Daoy (cell line): Measurements from ENCODE around the gene MOB3A. TPM values are rescaled to one million over a fixed set of nuclear protein-coding genes. Genes with fewer than 3 reads are reported as not detected.

ENCODE experiments used
- DNase-seq: peaks from one replicate; pipeline ENCODE4 v3.0.0-alpha.2; 2015; ENCODE audit warnings: low read depth
- total RNA-seq: library from RNA; depleted of rRNA; stranded (reverse); fragments of >200 nt; shearing (Covaris generic); gene quantifications from 2 replicates; pipeline ENCODE4 v1.2.3, GENCODE V29; 2014

The MOB3A gene
- total RNA-seq, 1 experiment from 2014 or later = 11.1 TPM

DNA sequence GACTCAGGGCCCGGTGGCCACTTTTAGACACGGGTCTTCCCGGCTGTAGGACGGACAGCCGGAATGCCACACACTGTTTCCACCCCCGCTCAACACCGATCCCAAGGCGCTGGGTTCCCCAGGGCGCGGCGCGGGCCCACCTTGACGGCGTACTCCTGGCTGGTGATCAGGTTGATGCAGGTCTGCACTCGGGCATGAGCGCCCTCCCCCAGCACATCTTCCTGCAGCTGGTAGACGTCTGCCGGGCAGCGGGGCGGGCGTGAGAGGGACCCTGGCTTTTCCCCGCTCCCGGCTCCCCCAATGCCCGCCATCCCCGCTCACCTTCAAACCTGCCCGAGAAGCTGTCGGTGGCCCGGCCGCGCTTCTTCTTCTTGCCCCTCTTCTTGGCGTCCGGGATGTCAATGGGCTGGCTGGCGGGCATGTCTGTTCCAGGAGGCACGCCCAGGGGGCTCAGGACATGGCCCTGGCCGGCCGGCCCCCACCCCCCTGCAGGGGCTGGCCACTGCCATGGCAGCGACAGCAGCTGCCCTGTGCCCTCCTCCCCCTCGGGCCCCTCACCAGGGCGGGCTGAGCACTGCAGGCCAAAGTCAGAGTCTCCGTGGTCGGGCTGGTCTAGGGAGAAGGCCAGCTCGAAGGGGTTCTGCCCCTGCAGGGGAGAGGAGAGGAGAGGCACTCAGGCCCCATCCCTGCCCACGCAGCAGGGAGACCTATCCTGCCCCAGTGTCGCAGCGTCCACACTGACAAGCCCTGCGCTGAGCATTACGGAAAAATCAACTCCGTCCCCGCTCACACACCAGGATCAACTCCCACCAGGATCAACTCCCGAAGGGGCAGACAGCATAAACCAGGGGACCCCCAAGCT lies 49.8 kb downstream of the MOB3A start:
- no peak for DNase-seq

DNA sequence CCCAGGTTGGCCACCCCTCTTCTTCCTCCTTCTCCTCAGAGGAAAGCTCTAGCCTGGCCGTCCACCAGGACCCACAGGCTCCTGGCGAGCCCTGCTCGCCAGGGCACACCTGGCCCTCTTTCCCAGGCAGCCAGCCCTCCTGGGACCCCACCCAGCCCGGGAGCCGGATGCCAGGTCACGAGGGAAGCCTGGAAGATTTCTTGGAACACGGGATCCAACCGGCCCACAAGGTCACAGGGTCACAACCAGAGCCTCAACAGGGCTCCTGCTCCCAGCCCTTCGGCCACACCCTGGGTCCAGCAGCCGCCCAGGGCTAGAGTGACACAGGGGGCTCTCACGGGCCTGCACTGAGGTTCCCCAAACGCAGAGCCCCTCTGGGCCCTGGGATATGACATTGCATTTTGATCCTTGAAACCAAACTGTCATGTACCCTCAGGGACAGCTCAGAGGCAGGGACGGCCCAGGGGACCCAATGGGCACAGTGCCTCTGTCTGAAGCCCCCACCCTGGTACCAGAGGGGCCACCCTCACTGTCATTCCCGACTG lies 50.6 kb downstream of the MOB3A start:
- DNase-seq = no peak

DNA sequence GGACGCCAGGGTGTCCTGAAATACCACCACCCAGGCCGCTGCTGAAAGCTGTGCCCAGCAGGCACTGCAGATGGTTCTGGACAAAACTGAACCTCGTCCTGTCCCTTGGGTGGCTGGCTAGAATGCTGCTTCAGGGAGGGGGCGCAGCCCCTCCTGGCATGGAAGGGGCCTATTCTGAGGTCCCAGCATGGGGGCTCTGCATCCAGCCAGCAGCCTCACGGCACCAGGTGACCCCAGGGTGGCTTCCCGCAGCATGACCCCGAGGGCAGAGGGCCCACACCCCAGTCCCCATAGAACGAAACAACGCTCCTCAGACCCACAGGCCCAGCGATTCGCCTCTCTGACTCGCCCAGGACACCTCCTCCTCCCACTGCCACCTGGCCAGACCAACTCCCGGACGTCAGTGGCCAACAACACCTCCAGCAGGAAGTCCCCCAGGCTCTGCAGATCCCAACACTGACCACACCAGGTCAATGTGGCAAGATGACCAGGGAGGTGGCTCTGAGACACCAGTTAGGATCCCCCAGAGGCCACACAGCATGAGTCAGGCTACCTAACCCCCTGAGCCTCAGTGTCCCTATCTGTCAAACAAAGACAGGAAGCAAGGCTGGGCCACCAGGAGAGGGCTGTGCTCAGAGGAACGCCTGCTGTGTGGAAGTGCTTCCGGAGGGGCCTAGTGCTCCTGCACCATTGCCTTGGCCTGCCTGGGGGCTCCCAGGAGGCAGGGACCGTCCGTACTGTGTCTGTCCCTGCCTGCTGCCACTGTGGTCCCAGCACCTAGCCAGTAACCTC lies 51.2 kb downstream of the MOB3A start:
- DNase-seq = no peak

DNA sequence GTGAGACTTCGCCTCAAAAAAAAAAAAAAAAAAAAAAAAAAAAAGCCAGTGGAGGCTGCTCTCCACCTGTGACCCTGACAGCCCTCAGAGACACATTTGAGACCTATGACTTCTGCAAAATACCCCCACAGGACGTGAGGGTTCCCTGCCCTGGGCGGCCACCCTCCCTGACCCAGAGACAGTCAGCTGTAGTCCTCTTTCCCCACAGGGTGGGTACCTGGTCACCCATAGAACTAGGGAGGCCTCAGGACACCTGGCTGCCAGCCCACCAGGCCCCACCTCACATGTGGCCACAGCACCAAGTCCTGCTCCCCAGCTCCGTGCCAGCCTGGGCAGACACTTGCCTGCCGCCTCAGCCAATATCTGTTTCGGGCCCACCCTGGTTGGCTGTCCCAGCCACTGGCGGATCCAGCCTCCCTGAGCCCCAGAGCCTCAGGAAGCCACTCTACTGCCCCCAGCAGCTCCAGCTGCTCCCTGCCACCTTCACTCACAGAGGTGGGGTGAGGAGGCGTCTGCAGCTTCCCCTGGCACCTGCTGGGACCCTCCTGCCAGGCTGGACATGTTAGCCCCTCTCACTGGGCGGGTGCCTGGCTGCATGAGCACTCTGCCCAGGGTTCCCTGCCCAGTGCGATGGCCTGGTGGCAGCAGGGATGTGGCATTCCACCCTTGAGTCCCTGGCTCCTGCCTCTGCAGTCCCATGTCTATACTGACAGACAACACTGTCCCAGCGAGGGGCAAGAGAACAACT lies 52.0 kb downstream of the MOB3A start:
- DNase-seq = no peak

DNA sequence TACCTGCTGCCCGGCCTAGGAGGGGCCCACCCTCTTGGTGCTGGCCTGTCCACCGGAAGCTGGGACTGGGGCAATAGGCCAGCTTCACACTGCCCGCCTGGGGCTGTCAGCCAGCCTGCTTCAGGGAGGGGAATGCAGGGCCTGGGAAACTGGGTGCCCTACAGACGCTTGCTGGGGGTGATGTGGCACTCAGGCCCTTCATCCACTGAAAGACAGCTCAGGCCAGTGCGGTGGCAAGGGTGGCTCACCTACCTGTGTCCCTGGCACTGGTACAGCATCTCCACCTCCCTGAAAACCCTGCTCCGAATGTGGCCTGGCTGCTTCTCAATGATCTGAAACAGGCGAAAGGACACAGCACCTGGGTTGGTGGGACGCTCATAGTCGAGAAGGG lies 52.9 kb downstream of the MOB3A start:
- no peak for DNase-seq

DNA sequence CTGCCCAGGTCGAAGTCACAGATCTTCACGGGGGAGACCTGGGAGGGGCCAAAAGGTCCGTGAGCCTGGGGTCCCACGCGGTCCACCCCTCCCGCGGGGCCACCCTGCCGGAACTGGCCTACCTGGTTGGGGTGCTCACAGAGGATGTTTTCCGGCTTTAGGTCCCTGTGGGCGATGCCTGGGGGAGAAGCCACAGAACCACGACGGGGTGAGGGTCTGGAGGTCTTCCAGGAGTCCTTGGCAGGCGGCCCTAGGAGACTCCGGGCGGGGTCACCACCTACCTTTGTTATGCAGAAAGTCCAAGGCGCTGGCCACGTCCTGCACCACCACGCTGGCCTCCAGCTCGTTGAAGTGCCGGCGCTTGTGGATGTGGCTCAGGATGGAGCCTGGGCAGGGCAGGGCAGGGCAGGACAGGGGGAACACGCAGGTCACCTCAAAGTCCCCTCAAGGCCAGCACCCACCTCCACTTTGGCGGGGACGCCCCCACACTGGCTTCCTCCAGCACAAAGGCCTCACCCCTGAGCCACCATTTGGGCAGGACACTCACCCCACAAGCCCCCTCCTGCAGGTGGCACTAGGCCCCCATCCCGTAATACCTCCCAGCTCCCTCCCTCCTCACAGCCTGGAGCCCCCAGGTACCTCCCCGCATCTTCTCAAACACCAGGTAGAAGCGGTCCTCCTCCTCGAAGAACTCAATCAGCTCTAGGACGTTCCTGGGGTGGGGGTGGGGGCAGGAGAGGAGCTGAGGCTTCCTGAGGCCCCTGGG lies 53.5 kb downstream of the MOB3A start:
- DNase-seq = no peak

DNA sequence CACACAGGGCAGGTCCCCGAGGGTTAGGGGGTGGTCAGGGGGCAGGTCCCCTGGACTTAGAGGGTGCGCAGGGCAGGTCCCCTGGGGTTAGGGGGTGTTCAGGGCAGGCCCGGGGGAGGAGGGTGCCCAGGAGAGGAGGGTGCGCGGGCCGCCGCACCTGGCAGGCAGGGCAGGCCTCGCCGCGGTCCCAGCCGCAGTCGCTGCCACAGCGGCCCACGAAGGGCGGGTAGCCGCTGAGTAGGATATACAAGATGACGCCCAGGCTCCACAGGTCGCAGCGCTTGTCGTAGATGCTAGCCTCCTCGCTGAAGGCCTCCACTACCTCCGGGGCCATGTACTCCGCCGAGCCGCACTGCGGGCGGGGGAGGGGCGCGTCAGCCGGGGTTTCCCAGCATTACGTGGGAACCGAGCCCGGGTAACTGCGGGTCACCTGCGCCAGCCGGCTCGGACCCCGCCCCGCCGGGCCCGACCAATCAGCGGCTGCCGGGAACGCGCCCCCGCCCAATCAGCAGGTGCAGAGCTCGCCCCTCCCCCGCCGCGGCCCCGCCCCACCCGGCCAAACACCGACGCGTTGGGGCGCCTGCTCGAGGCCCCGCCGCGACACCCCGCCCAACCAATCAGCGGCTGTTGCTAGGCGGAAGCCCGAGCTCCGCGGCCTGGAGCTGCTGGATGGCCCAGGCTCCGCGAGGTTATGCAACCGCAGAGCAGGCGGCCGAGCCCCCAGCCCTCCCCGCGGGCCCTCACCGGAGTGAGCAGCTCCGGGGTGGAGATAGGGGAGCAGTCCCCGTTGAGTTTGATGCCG lies 54.2 kb downstream of the MOB3A start:
- no peak for DNase-seq

DNA sequence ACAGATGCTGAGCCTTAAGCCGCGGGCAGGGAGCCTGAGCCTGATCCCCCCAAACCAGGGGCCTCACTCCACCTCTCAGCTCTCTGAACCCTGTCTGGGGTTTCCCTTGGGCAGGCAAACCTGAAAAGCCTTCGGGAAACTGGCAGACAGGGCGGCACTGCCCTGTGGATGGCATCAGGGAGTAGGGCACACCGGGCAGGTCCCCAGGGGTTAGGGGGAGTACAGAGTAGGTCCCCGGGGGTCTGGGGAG lies 54.8 kb downstream of the MOB3A start:
- no peak for DNase-seq

DNA sequence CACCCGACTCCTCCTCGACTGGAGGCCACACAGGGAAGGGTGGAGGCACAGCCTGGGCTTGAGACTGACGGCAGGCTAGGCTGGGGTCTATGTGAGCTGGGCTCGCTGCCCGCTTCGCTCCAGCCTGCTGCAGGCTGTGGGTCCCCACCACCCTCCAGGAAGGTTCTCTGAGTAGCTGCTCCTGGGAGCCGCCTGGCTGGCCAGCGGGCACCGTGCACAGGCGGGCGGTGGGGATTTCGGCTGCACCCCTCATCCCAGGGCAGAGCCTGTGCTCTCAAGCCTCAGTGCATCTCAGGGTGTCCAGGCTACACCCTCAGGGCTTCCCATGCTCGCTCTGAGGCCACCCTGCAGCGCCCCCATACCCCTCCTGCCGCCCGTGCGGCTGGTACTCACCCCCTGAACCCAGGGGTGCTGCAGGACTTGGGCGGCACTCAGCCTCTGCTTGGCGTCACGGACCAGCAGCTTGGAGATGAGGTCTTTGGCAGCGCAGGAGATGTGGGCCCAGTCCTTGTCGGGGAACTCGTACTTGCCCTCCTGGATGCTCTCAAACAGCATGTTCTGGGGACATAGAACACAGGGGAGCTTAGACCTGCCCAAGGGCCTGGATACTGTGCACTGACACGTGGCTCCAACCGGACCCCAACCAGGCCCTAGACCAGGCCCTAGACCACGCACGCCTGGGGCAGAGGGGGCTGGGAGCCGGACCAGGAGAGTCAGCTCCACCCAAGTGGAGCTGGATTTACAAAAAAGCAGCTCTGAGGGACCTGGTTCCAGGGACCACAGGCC lies 55.3 kb downstream of the MOB3A start:
- no peak for DNase-seq

DNA sequence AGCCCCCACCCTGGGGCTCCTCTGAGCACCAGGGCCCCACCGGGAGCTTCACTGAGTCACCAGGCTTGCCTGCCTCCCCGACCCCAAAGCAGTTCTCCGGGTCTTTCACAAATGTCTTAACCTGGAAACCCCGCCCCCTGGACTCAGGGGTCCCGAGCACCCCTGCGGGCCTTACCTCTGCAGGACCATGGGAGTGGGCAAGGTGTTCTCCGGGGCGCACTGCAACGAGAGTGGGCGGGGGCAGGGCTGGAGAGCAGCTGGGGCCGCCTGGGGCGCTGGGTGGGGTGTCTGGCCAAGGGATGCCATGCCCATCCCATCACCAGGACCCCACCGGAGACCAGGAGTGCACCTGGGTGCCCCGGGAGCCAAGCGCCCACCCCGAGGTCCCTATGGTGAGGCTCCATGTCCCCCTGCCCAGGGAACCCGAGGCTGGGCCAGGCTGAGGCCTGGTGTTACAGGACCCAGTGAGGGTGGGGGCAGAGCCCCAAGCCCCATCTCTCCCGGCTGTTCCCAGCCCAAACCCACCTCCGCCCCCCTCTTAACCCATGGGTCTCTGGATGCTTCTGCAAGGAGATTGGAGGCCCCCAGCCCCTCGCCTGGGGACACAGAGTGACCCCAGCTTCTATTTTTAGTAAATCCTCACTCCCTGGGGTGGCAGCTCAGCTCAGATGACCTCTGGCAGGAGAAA lies 56.0 kb downstream of the MOB3A start:
- DNase-seq = no peak

DNA sequence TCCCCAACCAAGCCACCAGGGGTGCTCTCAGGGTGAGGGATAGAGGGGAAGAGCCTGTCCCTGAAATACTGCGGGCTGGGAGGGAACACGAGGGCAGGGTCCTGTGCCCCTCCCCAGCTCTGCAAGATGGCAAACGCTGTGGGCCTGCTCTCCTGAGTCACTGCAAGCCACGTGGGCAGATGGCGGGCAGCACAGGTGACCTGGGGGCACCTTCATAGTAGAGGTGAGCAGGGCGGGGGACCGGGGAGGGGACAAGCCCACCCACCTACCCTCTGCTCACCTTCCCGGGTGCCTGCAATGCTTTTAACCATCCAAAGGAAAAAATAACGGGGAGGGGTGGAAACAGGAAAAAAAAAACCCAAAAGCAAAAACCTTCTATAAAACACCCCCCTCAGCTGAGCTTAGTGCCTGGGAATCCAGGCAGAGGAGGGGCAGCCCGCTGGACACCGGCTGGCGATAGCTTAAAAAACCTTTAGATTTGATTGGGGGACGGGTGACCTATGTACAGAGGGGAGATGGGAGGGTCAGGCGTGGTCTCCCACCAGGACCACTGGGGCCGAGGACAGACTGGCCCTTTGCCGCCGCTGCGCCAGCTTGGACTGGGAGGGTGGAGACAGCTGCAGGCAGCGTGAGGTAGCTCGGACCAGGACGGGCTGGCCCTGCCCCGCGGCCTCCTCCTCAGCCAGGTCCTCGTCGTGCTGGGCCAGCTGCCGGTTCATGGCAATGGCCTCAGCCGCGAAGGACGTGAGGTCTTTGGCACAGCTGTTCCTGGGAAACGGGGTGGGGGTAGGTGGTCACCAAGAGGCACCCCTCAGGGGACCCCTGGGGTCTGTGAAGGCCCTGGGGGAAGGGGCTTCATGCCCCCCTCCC lies 56.8 kb downstream of the MOB3A start:
- DNase-seq = no peak

DNA sequence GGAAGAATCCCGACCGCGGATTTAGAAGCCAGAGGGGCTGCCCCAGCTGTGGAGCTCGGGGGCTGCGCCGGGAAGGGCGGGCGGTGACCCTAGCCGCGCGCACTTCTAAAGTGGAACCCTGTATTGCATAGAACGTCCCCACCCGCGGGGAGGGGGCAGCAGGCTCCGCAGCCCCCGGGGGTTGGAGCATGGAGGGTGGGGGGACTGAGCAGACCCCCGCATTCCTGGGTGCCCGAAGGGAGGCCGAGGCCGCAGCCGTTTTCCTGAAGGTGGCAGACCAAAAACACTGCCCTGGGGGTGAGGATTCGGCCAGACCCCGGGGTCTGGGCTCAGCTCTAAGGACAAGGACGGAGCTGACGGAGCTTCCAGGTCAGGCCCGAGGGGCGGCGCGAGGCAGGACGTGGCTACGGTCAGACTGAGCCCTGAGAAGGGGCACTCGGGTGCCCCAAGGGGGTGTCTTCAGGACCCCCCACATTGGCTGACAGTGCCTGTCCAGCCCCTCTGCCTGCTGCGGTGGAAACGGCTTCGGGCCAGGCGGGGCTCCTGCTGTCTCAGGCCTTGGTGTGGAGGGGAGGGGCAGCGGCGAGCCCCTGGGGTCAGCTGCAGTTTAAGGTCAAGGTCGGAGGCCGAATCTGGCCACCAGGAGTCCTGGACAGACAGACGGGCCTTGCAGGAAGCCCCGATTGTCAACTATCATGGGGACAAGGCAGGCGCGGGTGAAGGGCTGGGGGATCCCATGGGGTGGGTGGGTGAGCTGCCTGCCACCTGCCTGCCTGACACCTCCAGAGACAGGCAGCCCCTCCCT lies 57.6 kb downstream of the MOB3A start:
- DNase-seq = no peak

DNA sequence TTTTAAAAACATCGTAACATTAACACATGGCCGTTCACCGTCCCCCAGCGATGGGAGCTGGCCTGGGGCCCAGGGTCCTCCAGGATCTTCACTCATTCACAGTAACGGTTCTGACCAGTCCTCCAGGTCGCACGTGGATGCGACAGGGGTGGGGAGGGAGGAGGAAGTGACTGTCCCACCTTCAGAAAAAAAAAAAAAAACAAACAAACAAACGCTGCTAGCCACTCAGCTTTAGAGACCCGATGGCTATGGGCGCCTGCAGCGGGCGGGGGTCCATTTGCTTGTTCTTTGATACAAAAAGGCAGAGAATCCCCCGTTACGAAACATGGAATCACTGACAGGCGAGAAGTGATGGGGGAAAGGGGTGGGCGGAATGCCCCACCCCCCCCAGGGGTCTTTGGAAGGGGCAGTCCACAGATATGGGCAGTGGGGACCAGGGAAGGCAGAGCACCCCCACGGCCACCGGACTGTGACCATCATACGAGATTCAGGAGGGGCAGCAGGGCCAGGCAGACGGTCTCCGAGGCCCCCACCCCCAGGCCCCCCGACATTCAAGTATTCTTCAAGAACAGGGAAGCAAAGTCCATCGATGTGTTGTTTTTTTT lies 58.4 kb downstream of the MOB3A start:
- no peak for DNase-seq

DNA sequence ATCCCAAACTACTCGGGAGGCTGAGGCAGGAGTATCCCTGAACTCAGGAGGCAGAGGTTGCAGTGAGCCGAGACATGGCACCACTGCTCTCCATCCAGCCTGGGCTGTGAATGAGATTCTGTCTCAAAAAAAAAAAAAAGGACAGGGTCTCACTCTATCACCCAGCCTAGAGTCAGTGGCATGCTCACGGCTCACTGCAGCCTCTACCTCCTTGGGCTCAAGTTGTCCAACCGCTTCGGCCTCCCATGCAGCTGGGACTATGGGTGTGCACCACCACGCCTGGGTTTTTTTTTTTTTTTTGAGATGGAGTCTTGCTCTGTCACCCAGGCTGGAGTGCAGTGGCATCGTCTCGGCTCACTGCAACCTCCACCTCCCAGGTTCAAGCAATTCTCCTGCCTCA lies 59.7 kb downstream of the MOB3A start:
- no peak for DNase-seq

DNA sequence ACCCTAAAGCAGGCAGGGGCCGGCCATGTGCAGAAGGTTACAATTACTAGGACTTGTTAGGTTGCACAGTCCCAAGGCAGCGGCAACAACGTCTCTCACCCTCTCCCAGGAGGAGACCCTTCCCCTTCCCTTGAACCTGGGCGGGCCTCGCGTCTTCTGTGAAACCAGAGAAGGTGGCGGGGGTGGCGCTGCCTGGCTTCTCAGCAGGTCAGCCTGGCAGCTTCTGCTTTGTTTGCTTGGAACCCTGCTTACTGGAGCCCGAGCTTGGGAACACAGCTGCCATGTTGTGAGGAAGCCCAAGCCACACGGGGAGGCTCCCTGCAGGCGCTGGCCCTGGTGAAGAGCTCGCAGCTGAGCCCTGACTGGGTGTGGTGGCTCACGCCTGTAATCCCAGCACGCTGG lies 60.5 kb downstream of the MOB3A start:
- no peak for DNase-seq

DNA sequence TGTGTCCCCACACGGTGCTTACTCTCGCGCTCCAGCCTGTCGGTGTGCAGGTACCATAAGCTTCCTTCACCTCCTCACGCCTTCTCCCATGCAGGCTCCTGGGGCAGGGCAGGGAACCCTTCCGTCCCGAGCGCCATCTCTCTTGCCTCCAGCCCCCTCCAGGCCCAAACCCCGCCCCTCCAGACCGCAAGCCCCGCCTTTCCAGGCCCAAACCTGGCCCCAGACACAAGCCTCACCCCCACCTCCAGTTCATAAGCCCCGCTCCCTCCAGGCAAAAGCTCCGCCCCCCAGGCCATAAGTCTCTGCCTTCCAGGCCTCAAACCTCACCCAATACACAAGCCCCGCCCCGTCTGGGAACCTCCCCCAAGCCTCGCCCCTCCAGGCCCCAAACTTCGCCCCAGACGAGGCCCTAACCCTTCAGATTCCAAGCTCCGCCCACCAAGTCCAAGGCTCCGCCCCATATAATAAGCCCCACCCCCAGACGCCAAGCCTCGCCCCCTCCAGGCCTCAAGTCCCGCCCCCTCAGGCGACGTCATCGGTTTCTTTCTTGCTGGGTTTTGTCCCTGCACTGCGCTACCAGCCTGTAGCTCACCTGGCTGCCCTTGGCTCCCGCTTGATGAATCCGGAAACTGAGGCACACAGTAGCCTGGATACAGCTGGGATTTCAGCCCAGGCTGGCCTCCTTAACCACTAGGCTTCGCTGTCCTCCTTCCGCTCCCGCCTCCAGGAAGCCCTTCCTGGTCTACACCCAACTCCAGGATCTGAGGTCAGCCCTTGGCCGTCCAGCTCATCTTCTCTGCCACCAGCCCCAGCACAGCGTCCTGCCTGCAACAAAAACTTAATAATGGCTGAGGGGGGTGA lies 61.2 kb downstream of the MOB3A start:
- peak; percentile 36 for DNase-seq
